ENCODE measurements around the gene CYGB. TPM values are rescaled to one million over a fixed set of nuclear protein-coding genes. Genes with fewer than 3 reads are reported as not detected.

Gene CYGB
- polyA plus RNA-seq, 1 of the 3 experiments (the other 2 are of a cell fraction) = 1.7 TPM

DNA sequence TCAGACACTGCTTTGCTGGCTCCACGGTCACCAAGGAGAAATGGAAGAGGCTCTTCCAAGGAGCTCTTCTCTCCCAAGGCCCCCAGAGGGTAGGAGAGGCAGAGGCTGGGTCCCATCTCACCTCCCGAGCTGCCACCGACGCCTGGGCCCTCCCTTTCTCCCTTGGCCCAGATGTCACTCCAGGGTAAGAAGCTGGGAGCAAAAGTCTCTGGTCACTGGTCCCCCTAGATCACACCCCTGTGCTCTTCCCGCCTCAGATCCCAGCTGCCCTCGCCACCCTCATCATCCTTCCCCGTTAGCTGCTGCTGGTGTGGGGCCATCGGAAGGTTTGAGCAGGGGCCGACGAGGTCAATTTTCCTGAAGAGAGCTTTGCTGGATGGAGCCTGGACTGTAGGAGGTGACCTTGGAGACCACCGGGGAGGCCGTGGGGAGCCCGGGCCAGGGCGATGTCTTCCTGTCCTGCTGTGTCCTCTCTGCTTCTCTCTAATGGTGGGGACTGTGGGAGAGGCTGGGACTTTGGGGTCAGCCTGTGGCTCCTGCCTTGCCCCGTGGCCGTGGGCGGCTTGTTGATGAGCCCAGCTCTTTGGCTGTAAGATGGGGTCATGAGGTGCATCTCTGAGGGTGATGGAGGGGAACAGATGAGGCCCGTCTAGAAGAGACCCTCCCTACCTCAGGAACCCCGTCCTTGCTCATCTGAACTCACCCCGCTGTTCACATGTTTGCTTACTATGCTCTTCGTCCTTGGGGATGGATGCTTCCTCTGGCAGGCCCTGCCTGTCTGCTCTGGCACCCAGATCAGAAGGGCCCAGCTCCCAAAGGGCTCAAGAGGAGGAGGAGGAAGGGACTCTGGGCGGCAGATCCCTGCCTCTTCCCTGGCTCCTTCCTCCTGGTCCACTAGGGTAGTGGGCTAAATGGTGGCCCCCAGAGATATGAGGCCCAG, 24.9 kb downstream of the CYGB start:
- Histone ChIP-seq H3K27me3 (ENCODE audit: insufficient read depth) (peaks cover 17% of the 10 kb centered on the region; the same call in 1 of the 2 replicates), H3K36me3 (replicated peaks in 1 of 2; ENCODE audit: control insufficient read depth in 1 of 2, insufficient read depth in 2 of 2, low read length in 1 of 2) (no peaks in the 10 kb centered on the region), H3K9me2 (no peaks in the 10 kb centered on the region), H3K4me3 (ENCODE audit: low read depth in 2 of 2, low read length in 1 of 2) (no peak overlapping the region), H3K27ac (ENCODE audit: low read depth in 2 of 2, low read length in 1 of 2) (no peak overlapping the region), H2AFZ (ENCODE audit: low read depth) (no peak overlapping the region), H4K20me1 (ENCODE audit: insufficient read depth) (no peaks in the 10 kb centered on the region), H3F3A (replicated peaks; ENCODE audit: insufficient read depth) (no peaks in the 10 kb centered on the region), H3K79me2 (ENCODE audit: insufficient read depth) (no peaks in the 10 kb centered on the region), H3K4me2 (no peak overlapping the region), H3K9me3 (no peaks in the 10 kb centered on the region), H3K9ac (no peak overlapping the region), H3K4me1 (ENCODE audit: control insufficient read depth in 1 of 2, insufficient read depth in 2 of 2, low read depth in 1 of 2, low read length in 1 of 2) (peaks cover 0 to 6% of the 10 kb centered on the region in 2 experiments; a peak in 1 of 4 replicates)
- ChIA-PET POLR2A (interaction anchor here (0.6 to 1.7 kb wide), 2 partner anchors 23 to 54 kb away, joined by 4 to 6 read pairs; no protein-coding TSS in a partner anchor), CTCF (interaction anchor here (0.9 to 52.1 kb wide), 13 partner anchors 8 to 233 kb away, joined by 3 to 1687 read pairs (median 12); partner anchors contain the start of genes AANAT, CYGB, PRCD and RHBDF2)
- whole genome bisulfite sequencing (ENCODE audit: low lambda C conversion rate) = 76% methylated on average over 19 of the region's 22 CpGs
- TF ChIP-seq SMC3 (IDR thresholded peaks at IDR 0.05; ENCODE audit: low read depth, low read length) (no peak), MEF2A (IDR thresholded peaks at IDR 0.05; ENCODE audit: borderline replicate concordance, low read depth) (no peak), RFX5 (IDR thresholded peaks at IDR 0.05; ENCODE audit: low read length) (no peak), USF1 (IDR thresholded peaks at IDR 0.05; ENCODE audit: borderline replicate concordance, low read depth) (no peak), RCOR1 (IDR thresholded peaks at IDR 0.05; ENCODE audit: low read length) (no peak), FOXJ3 (CRISPR knock-in tag; IDR thresholded peaks at IDR 0.05) (no peak), NFIC (IDR thresholded peaks at IDR 0.05; ENCODE audit: borderline replicate concordance) (no peak), NRF1 (IDR thresholded peaks at IDR 0.05; ENCODE audit: low read depth, low read length) (no peak), SIN3A (IDR thresholded peaks at IDR 0.05; ENCODE audit: borderline replicate concordance, low read depth, low read length) (no peak), EZH2phosphoT487 (IDR thresholded peaks at IDR 0.05; ENCODE audit: borderline replicate concordance, low read depth) (no peak), REST (IDR thresholded peaks at IDR 0.05; ENCODE audit: low read depth, low read length) (no peak), MXI1 (IDR thresholded peaks at IDR 0.05; ENCODE audit: low read depth, low read length) (no peak), GATA2 (CRISPR knock-in tag; IDR thresholded peaks at IDR 0.05) (no peak)
- TF ChIP-seq, protein P1, sequence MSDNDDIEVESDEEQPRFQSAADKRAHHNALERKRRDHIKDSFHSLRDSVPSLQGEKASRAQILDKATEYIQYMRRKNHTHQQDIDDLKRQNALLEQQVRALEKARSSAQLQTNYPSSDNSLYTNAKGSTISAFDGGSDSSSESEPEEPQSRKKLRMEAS (IDR thresholded peaks at IDR 0.05; ENCODE audit: low read depth) = no peak
- no peak for DNase-seq

Data from SK-N-SH (cell line).